ENCODE measurements around the gene NKX3-2.
A peak's percentile ranks its signal among the peaks of the same experiment; 100 is the strongest.

Gene NKX3-2

GRCh38 chr4:13543839-13544605 is at the start of gene NKX3-2:
TSS of gene NKX3-2 (minus strand) at chr4:13544508. CDS start at chr4:13544414, 94 bp downstream.
- in situ Hi-C loops (cut with MboI; ENCODE audit: low sequenced_read_pairs, unreplicated experiment), result loop anchor here (10.0 kb wide), 1 partner anchor 809 kb away; no protein-coding TSS in a partner anchor
- TF ChIP-seq CTCF (IDR thresholded peaks at IDR 0.05; ENCODE audit: borderline replicate concordance, control extremely low read depth, extremely low read depth, insufficient read depth, missing control alignments), result no peak
- peak; percentile 50 for DNase-seq (ENCODE audit: low spot score)

GRCh38 chr4:13592220-13592619 is 47.9 kb upstream of the NKX3-2 start:
- in situ Hi-C loops (cut with MboI; ENCODE audit: low sequenced_read_pairs, unreplicated experiment), result no loop called here
- no peak for TF ChIP-seq CTCF (IDR thresholded peaks at IDR 0.05; ENCODE audit: borderline replicate concordance, control extremely low read depth, extremely low read depth, insufficient read depth, missing control alignments)
- no peak for DNase-seq (ENCODE audit: low spot score)

GRCh38 chr4:13590766-13591165 is 46.5 kb upstream of the NKX3-2 start:
- TF ChIP-seq CTCF (IDR thresholded peaks at IDR 0.05; ENCODE audit: borderline replicate concordance, control extremely low read depth, extremely low read depth, insufficient read depth, missing control alignments), result no peak
- in situ Hi-C loops (cut with MboI; ENCODE audit: low sequenced_read_pairs, unreplicated experiment), result no loop called here
- DNase-seq (ENCODE audit: low spot score), result no peak

GRCh38 chr4:13588954-13589353 is 44.6 kb upstream of the NKX3-2 start:
- DNase-seq (ENCODE audit: low spot score), result no peak
- in situ Hi-C loops (cut with MboI; ENCODE audit: low sequenced_read_pairs, unreplicated experiment), result no loop called here
- no peak for TF ChIP-seq CTCF (IDR thresholded peaks at IDR 0.05; ENCODE audit: borderline replicate concordance, control extremely low read depth, extremely low read depth, insufficient read depth, missing control alignments)

- in situ Hi-C loops (cut with MboI; ENCODE audit: low sequenced_read_pairs, unreplicated experiment), result no loop called here
- DNase-seq (ENCODE audit: low spot score), result no peak
- no peak for TF ChIP-seq CTCF (IDR thresholded peaks at IDR 0.05; ENCODE audit: borderline replicate concordance, control extremely low read depth, extremely low read depth, insufficient read depth, missing control alignments)
These were observed 40.2 kb upstream of the NKX3-2 start for GRCh38 chr4:13584481-13584880.

- DNase-seq (ENCODE audit: low spot score), result no peak
- TF ChIP-seq CTCF (IDR thresholded peaks at IDR 0.05; ENCODE audit: borderline replicate concordance, control extremely low read depth, extremely low read depth, insufficient read depth, missing control alignments), result no peak
- in situ Hi-C loops (cut with MboI; ENCODE audit: low sequenced_read_pairs, unreplicated experiment), result no loop called here
These were observed 35.7 kb upstream of the NKX3-2 start for GRCh38 chr4:13580036-13580435.

All from GM13976 (cell line).